Panc1 (cell line): ENCODE measurements around the gene TCEAL9.

ENCODE experiments used
- POLR2AphosphoS5 ChIP-seq: IDR thresholded peaks from 2 replicates; pipeline ENCODE4 v1.6.1; 2012; ENCODE audit warnings: mild to moderate bottlenecking, low read depth, low read length, moderate library complexity
- TCF7L2 ChIP-seq: IDR thresholded peaks from 2 replicates; pipeline ENCODE4 v1.6.1; 2011; ENCODE audit warnings: mild to moderate bottlenecking, low read depth, low read length, inconsistent platforms
- TF ChIP-seq, protein P1 (sequence below), 2 experiments: IDR thresholded peaks; 2 replicates each; pipeline ENCODE4 v1.6.1; 2011 to 2012; ENCODE audit warnings: low read depth in 2 of 2, control low read depth in 1 of 2, low read length in 1 of 2, mild to moderate bottlenecking in 1 of 2, moderate library complexity in 1 of 2; ENCODE audit not compliant: insufficient read depth in 1 of 2
- TF ChIP-seq, protein P2 (sequence below): fragments of 450-650 bp; IDR thresholded peaks from 2 replicates; pipeline ENCODE4 v1.5.1; 2017; ENCODE audit warnings: mild to moderate bottlenecking

DNA sequence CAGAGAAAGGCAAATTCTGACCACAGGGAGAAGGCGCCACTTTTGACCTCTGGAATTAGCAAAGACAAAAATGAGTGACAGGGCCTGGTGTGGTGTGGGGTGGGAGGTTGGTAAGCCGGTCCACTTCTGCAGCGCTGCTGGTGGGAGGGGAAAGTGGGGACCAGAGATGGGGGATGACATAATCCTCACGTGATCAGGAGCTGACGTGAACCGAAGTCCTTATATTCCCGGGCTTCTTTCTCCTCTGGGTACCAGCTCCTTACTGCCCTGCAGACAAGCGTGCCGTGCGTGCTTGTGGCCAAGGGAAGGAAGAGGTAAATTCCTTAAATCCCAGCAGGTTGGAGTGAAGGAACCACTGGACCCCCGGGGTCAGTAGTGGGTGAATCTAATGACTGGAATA is 26.3 kb upstream of the TCEAL9 start, which contains the start of gene TCEAL7:
- TF ChIP-seq, protein P1, sequence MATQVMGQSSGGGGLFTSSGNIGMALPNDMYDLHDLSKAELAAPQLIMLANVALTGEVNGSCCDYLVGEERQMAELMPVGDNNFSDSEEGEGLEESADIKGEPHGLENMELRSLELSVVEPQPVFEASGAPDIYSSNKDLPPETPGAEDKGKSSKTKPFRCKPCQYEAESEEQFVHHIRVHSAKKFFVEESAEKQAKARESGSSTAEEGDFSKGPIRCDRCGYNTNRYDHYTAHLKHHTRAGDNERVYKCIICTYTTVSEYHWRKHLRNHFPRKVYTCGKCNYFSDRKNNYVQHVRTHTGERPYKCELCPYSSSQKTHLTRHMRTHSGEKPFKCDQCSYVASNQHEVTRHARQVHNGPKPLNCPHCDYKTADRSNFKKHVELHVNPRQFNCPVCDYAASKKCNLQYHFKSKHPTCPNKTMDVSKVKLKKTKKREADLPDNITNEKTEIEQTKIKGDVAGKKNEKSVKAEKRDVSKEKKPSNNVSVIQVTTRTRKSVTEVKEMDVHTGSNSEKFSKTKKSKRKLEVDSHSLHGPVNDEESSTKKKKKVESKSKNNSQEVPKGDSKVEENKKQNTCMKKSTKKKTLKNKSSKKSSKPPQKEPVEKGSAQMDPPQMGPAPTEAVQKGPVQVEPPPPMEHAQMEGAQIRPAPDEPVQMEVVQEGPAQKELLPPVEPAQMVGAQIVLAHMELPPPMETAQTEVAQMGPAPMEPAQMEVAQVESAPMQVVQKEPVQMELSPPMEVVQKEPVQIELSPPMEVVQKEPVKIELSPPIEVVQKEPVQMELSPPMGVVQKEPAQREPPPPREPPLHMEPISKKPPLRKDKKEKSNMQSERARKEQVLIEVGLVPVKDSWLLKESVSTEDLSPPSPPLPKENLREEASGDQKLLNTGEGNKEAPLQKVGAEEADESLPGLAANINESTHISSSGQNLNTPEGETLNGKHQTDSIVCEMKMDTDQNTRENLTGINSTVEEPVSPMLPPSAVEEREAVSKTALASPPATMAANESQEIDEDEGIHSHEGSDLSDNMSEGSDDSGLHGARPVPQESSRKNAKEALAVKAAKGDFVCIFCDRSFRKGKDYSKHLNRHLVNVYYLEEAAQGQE (IDR thresholded peaks at IDR 0.05; ENCODE audit: insufficient read depth in 1 of 2, low read depth in 2 of 2, low read length in 1 of 2), result no peak
- TF ChIP-seq, protein P2, sequence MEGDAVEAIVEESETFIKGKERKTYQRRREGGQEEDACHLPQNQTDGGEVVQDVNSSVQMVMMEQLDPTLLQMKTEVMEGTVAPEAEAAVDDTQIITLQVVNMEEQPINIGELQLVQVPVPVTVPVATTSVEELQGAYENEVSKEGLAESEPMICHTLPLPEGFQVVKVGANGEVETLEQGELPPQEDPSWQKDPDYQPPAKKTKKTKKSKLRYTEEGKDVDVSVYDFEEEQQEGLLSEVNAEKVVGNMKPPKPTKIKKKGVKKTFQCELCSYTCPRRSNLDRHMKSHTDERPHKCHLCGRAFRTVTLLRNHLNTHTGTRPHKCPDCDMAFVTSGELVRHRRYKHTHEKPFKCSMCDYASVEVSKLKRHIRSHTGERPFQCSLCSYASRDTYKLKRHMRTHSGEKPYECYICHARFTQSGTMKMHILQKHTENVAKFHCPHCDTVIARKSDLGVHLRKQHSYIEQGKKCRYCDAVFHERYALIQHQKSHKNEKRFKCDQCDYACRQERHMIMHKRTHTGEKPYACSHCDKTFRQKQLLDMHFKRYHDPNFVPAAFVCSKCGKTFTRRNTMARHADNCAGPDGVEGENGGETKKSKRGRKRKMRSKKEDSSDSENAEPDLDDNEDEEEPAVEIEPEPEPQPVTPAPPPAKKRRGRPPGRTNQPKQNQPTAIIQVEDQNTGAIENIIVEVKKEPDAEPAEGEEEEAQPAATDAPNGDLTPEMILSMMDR, result no peak
- TF ChIP-seq TCF7L2 (no peak), POLR2AphosphoS5 (no peak)
